ENCODE measurements around the gene ARL3.
A peak's percentile ranks its signal among the peaks of the same experiment; 100 is the strongest.
"Not testable (repeated sequence)": the region's sequence is repeated elsewhere in the genome, so short reads cannot be mapped to it uniquely, and the experiment has no call there.

The ARL3 gene

GRCh38 chr10:102670065-102670670 lies 44.0 kb downstream of the ARL3 start:
- no peak for DNase-seq

- DNase-seq: no peak
These were observed 44.8 kb downstream of the ARL3 start for GRCh38 chr10:102669206-102670064.

- DNase-seq: peak; percentile 45
These were observed 45.7 kb downstream of the ARL3 start for GRCh38 chr10:102668326-102669107.

GRCh38 chr10:102667411-102667810 lies 46.8 kb downstream of the ARL3 start:
- not testable (repeated sequence) for DNase-seq

GRCh38 chr10:102665904-102666509 lies 48.2 kb downstream of the ARL3 start:
- no peak for DNase-seq

- DNase-seq: no peak
These were observed 52.6 kb downstream of the ARL3 start for GRCh38 chr10:102661658-102662028.

GRCh38 chr10:102660888-102661657 lies 53.1 kb downstream of the ARL3 start:
- peak; percentile 80 for DNase-seq

- DNase-seq: no peak
These were observed 55.4 kb downstream of the ARL3 start for GRCh38 chr10:102658802-102659201.

- DNase-seq: no peak
These were observed 56.0 kb downstream of the ARL3 start for GRCh38 chr10:102657984-102658724.

GRCh38 chr10:102657451-102657850 lies 56.7 kb downstream of the ARL3 start:
- DNase-seq: no peak

- no peak for DNase-seq
These were observed 57.3 kb downstream of the ARL3 start for GRCh38 chr10:102656791-102657371.

GRCh38 chr10:102656026-102656425 lies 58.2 kb downstream of the ARL3 start:
- no peak for DNase-seq

- no peak for DNase-seq
These were observed 59.2 kb downstream of the ARL3 start for GRCh38 chr10:102654969-102655368.

- DNase-seq: no peak
These were observed 59.6 kb downstream of the ARL3 start for GRCh38 chr10:102654566-102654965.

- no peak for DNase-seq
These were observed 61.1 kb downstream of the ARL3 start for GRCh38 chr10:102653060-102653459.

- DNase-seq: no peak
These were observed 61.9 kb downstream of the ARL3 start for GRCh38 chr10:102652170-102652916.

GRCh38 chr10:102651455-102652169 lies 62.6 kb downstream of the ARL3 start:
- DNase-seq: no peak

GRCh38 chr10:102650655-102651454 lies 63.3 kb downstream of the ARL3 start:
- no peak for DNase-seq
